ENCODE results near the gene ARL2BP.

DNA sequence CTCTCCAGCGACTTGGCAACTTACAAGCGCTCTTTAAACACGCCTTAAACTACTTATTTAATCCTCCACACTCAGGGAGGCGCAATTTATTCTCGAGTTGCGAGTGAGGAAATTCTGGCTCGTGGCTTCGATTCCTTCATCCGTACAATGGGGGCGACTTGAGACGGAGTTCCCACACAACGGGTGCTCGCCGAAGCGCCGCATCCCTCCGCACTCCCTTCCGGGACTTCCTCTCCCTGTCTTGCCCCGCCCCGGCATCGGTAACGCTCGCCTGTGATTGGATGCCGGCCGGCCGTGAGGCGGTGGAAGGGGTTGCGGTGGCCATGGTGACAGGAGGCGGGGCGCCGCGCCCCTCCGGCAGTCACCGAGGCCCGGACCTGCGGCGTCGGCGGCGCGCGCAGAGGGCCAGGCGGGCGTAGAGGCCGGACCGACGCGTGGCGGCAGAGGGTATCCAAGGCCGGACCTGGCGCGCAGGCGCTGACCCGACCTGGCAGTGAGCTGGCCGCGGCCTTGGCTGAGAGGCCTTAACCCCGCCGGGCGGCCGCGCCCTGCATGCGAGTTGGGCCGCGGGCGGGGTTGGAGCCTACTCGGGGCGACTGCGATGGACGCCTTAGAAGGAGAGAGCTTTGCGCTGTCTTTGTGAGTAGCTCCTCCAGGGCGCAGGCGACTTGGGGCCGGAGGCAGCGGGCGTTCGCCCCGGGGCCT lies at the start of gene ARL2BP:
- TF ChIP-seq POLR2A (IDR thresholded peaks at IDR 0.05), result peak; percentile 89
- TF ChIP-seq, protein P1, sequence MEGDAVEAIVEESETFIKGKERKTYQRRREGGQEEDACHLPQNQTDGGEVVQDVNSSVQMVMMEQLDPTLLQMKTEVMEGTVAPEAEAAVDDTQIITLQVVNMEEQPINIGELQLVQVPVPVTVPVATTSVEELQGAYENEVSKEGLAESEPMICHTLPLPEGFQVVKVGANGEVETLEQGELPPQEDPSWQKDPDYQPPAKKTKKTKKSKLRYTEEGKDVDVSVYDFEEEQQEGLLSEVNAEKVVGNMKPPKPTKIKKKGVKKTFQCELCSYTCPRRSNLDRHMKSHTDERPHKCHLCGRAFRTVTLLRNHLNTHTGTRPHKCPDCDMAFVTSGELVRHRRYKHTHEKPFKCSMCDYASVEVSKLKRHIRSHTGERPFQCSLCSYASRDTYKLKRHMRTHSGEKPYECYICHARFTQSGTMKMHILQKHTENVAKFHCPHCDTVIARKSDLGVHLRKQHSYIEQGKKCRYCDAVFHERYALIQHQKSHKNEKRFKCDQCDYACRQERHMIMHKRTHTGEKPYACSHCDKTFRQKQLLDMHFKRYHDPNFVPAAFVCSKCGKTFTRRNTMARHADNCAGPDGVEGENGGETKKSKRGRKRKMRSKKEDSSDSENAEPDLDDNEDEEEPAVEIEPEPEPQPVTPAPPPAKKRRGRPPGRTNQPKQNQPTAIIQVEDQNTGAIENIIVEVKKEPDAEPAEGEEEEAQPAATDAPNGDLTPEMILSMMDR (IDR thresholded peaks at IDR 0.05), result peak in 2 of 4 donors; percentile 7 to 19

All from right lobe of liver (tissue), 4 donors.